K562 (cell line): Measurements from ENCODE around the gene CALD1. TPM values are rescaled to one million over a fixed set of nuclear protein-coding genes. Genes with fewer than 3 reads are reported as not detected.

ENCODE experiments used
- ATAC-seq: fragments of 200-7000 bp; cut with Tn5 transposase; 3 replicates; pipeline ENCODE4 v1.9.1; 2020; ENCODE audit warnings: moderate library complexity
- BruUV-seq: library from RNA; stranded (reverse); fragments of 400-500 nt; replicated peaks from 2 replicates; lab custom pipeline; 2021; lab: Mats Ljungman, UMichigan
- CTCF ChIA-PET: fragments of 300-600 bp; formaldehyde crosslinking; extraction: SDS; loops from one replicate; lab custom pipeline; 2021; ENCODE audit warnings: low intra/inter-chr PET ratio; lab: Yijun Ruan, JAX
- POLR2A ChIA-PET: fragments of 300-600, 350-650 bp; sonication (Branson Sonifier 250); formaldehyde crosslinking; extraction: SDS; loops from one replicate; lab custom pipeline; 2021; ENCODE audit warnings: antibody characterized with exemption, inconsistent platforms; lab: Yijun Ruan, JAX
- DNase-seq, 4 experiments: peaks; one replicate each; pipeline versions ENCODE4 v3.0.0 to v3.0.0-alpha.2; 2011 to 2018; ENCODE audit warnings: low spot score in 3 of 4, mixed read lengths in 3 of 4; ENCODE audit errors: extremely low read depth in 1 of 4
- FAIRE-seq: peaks from 2 replicates; lab custom pipeline; 2011; peaks lifted over from hg19 to GRCh38; lab: Jason Lieb, UNC
- H2AFZ ChIP-seq: 2 replicates; pipeline ENCODE4 v1.6.0; 2011; ENCODE audit warnings: low read depth, low read length, control low read depth, inconsistent platforms
- H3K27ac ChIP-seq: fragments of 200-600 bp; 3 replicates; pipeline ENCODE4 v1.8.0; 2011; ENCODE audit warnings: low read depth, mild to moderate bottlenecking, control low read depth, inconsistent platforms, low read length, moderate library complexity, mixed read lengths; ENCODE audit errors: extremely low read depth
- H3K27me3 ChIP-seq, 2 experiments: fragments of 300-600 bp in 1 of 2; 2 replicates in 1 of 2; 3 replicates in 1 of 2; pipeline versions ENCODE4 v1.6.0 to v1.8.0; 2011; ENCODE audit warnings: inconsistent platforms in 2 of 2, low read length in 2 of 2, mild to moderate bottlenecking in 1 of 2, mixed read lengths in 1 of 2, moderate library complexity in 1 of 2; ENCODE audit not compliant: control insufficient read depth in 2 of 2, insufficient read depth in 2 of 2
- H3K36me3 ChIP-seq: fragments of 300-600 bp; 3 replicates; pipeline ENCODE4 v1.8.0; 2011; ENCODE audit warnings: mild to moderate bottlenecking, low read length, inconsistent platforms; ENCODE audit not compliant: control insufficient read depth, insufficient read depth
- H3K4me1 ChIP-seq, 2 experiments: fragments of 200-600 bp in 1 of 2; replicated peaks in 1 of 2; 2 replicates in 1 of 2; 3 replicates in 1 of 2; pipeline versions ENCODE4 v1.5.1 to v1.8.0; 2011; ENCODE audit warnings: inconsistent platforms in 2 of 2, low read length in 2 of 2, mild to moderate bottlenecking in 1 of 2, mixed read lengths in 1 of 2, moderate library complexity in 1 of 2; ENCODE audit not compliant: control insufficient read depth in 2 of 2, insufficient read depth in 2 of 2
- H3K4me2 ChIP-seq: 2 replicates; pipeline ENCODE4 v1.6.1; 2011; ENCODE audit warnings: low read length, control low read depth, inconsistent platforms, mixed read lengths; ENCODE audit not compliant: insufficient read depth
- H3K4me3 ChIP-seq: fragments of 200-600 bp; sonication (generic), shearing (Covaris generic); 2 replicates; pipeline ENCODE4 v1.5.1; 2016; ENCODE audit warnings: control low read depth, inconsistent platforms
- H3K79me2 ChIP-seq: fragments of 200-600 bp; 3 replicates; pipeline ENCODE4 v1.8.0; 2011; ENCODE audit warnings: low read length, inconsistent platforms; ENCODE audit not compliant: control insufficient read depth, insufficient read depth
- H3K9ac ChIP-seq, 2 experiments: 2 replicates each; pipeline versions ENCODE4 v1.6.0 to v1.6.1; 2011; ENCODE audit warnings: low read depth in 2 of 2, low read length in 2 of 2, control low read depth in 1 of 2, inconsistent platforms in 1 of 2, mild to moderate bottlenecking in 1 of 2, mixed read lengths in 1 of 2; ENCODE audit not compliant: insufficient read depth in 1 of 2
- H3K9me1 ChIP-seq: one replicate; pipeline ENCODE4 v1.6.0; 2011; ENCODE audit warnings: inconsistent platforms, mild to moderate bottlenecking, low read length, moderate library complexity; ENCODE audit not compliant: control insufficient read depth, insufficient read depth
- H3K9me3 ChIP-seq: replicated peaks from 2 replicates; pipeline ENCODE4 v1.5.1; 2011; ENCODE audit warnings: low read depth, low read length, inconsistent platforms; ENCODE audit not compliant: control insufficient read depth, insufficient read depth
- H4K20me1 ChIP-seq: replicated peaks from 2 replicates; pipeline ENCODE4 v1.6.1; 2011; ENCODE audit warnings: low read length, inconsistent platforms, mixed read lengths; ENCODE audit not compliant: control insufficient read depth, insufficient read depth
- ETV6 ChIP-seq, 3 experiments: fragments of 150-350 bp in 1 of 3; sonication (generic) in 1 of 3; formaldehyde crosslinking in 1 of 3; IDR thresholded peaks; 2 replicates each; pipeline versions ENCODE4 v1.6.1 to v1.8.0; 2014 to 2022; ENCODE audit warnings: borderline replicate concordance in 2 of 3, low read depth in 2 of 3, antibody characterized with exemption in 1 of 3, low read length in 1 of 3, mild to moderate bottlenecking in 1 of 3, missing genetic modification reagents in 1 of 3
- GATA2 ChIP-seq: sonication (generic); formaldehyde crosslinking; IDR thresholded peaks from 2 replicates; pipeline ENCODE4 v1.4.0; 2020; ENCODE audit warnings: mild to moderate bottlenecking, missing genetic modification reagents
- KDM4B ChIP-seq, 2 experiments: fragments of 450-650 bp in 1 of 2; sonication (generic) in 1 of 2; IDR thresholded peaks; 2 replicates each; pipeline ENCODE4 v1.6.1; 2016 to 2017; ENCODE audit warnings: borderline replicate concordance in 2 of 2, antibody characterized with exemption in 1 of 2, low read depth in 1 of 2, mild to moderate bottlenecking in 1 of 2
- LCOR ChIP-seq: sonication (generic); formaldehyde crosslinking; IDR thresholded peaks from 2 replicates; pipeline ENCODE4 v1.8.0; 2022; ENCODE audit warnings: mild to moderate bottlenecking, missing genetic modification reagents
- MYNN ChIP-seq, 2 experiments: sonication (generic); formaldehyde crosslinking in 1 of 2; IDR thresholded peaks; 2 replicates each; pipeline versions ENCODE4 v1.5.0 to v1.6.1; 2016 to 2020; ENCODE audit warnings: antibody characterized with exemption in 1 of 2, missing genetic modification reagents in 1 of 2
- PCBP1 ChIP-seq: fragments of 200-400 bp; formaldehyde crosslinking; IDR thresholded peaks from 2 replicates; pipeline ENCODE4 v1.6.1; 2018; ENCODE audit warnings: mild to moderate bottlenecking, low read depth, low read length; ENCODE audit not compliant: poor library complexity, severe bottlenecking
- POLR3A ChIP-seq: IDR thresholded peaks from 2 replicates; pipeline ENCODE4 v1.6.1; 2011; ENCODE audit warnings: borderline replicate concordance, mild to moderate bottlenecking, moderate library complexity; ENCODE audit not compliant: insufficient read length, insufficient read depth; ENCODE audit errors: extremely low read depth
- PRMT5 ChIP-seq: sonication (generic); formaldehyde crosslinking; IDR thresholded peaks from 2 replicates; pipeline ENCODE4 v1.5.0; 2020; ENCODE audit warnings: missing genetic modification reagents
- RBM17 ChIP-seq: fragments of 200-400 bp; formaldehyde crosslinking; IDR thresholded peaks from 2 replicates; pipeline ENCODE4 v1.6.1; 2017; ENCODE audit warnings: low read depth, mild to moderate bottlenecking, low read length, borderline replicate concordance
- SMC3 ChIP-seq: conservative IDR thresholded peaks from 2 replicates; pipeline ENCODE4 v1.6.1; 2011; ENCODE audit warnings: low read depth, low read length, improper control_type of control experiment; ENCODE audit not compliant: insufficient read depth
- SP2 ChIP-seq: IDR thresholded peaks from 2 replicates; pipeline ENCODE4 v1.6.1; 2011; ENCODE audit warnings: mild to moderate bottlenecking, low read depth, low read length, moderate library complexity; ENCODE audit not compliant: poor library complexity, severe bottlenecking; ENCODE audit errors: extremely low read depth
- ZNF121 ChIP-seq: sonication (generic); formaldehyde crosslinking; conservative IDR thresholded peaks from 2 replicates; pipeline ENCODE4 v1.8.0; 2022; ENCODE audit warnings: missing genetic modification reagents
- ZNF253 ChIP-seq: fragments of 250-450 bp; sonication (Bioruptor Pico); conservative IDR thresholded peaks from 2 replicates; pipeline ENCODE4 v1.6.1; 2021; ENCODE audit warnings: mild to moderate bottlenecking
- ZNF274 ChIP-seq: IDR thresholded peaks from 2 replicates; pipeline ENCODE4 v1.6.1; 2011; ENCODE audit warnings: low read depth, mild to moderate bottlenecking, low read length, moderate library complexity, borderline replicate concordance
- ZNF316 ChIP-seq: fragments of 450-650 bp; IDR thresholded peaks from 2 replicates; pipeline ENCODE4 v1.6.1; 2016
- ZNF764 ChIP-seq: fragments of 250-450 bp; sonication (Bioruptor Pico); IDR thresholded peaks from 2 replicates; pipeline ENCODE4 v1.4.0; 2020; ENCODE audit warnings: low read depth, mild to moderate bottlenecking, moderate library complexity
- WGBS: fragments of 100-300 bp; shearing (Covaris generic); methylation state at CpG from one replicate; pipeline ENCODE4 v1.1.6; 2016; ENCODE audit warnings: low coverage, mixed read lengths; ENCODE audit not compliant: insufficient coverage; ENCODE audit errors: missing lambda C conversion rate; 5-methylcytosine and 5-hydroxymethylcytosine counted together
- in situ Hi-C: fragments of 300-500 bp; cut with MboI; formaldehyde crosslinking; loops from 4 replicates; pipeline ENCODE4 v1.15.0; 2018; ENCODE audit warnings: inconsistent platforms, mixed read lengths
- intact Hi-C: fragments of 100-400 bp; cut with micrococcal nuclease; formaldehyde crosslinking; loops from 2 replicates; pipeline ENCODE4 v1.14.2; 2022
- polyA plus RNA-seq, 8 experiments: library from polyadenylated mRNA; depleted of rRNA in 4 of 8; stranded (reverse) in 5 of 8; unstranded in 3 of 8; fragments of >200 nt; fragmentation: Nextera tagmentation in 2 of 8; fragmentation: Illumina TruSeq in 1 of 8; extraction: Ambion mirVana in 2 of 8; extraction: Trizol in 1 of 8; gene quantifications; 2 replicates each; pipeline versions ENCODE4 v1.2.1 to v1.2.3, GENCODE V29; 2011 to 2014; ENCODE audit warnings: inconsistent platforms in 1 of 8, missing spikeins in 1 of 8
- total RNA-seq, 7 experiments: library from RNA; depleted of rRNA in 6 of 7; stranded (reverse); fragments of >200 nt in 6 of 7; fragmentation: Illumina TruSeq in 2 of 7; extraction: Trizol in 2 of 7; gene quantifications; 2 replicates each; pipeline versions ENCODE4 v1.2.1 to v1.2.3, GENCODE V29; 2011 to 2021; ENCODE audit warnings: low replicate concordance in 1 of 7
- TF ChIP-seq, protein P1 (sequence below): IDR thresholded peaks from 2 replicates; pipeline ENCODE4 v1.6.1; 2014; ENCODE audit warnings: antibody characterized with exemption
- TF ChIP-seq, protein P2 (sequence below), 2 experiments: fragments of 150-350 bp in 1 of 2; IDR thresholded peaks; 2 replicates each; pipeline ENCODE4 v1.6.1; 2012 to 2016; ENCODE audit warnings: low read depth in 2 of 2, low read length in 2 of 2, mild to moderate bottlenecking in 1 of 2, moderate library complexity in 1 of 2

CALD1 gene
- total and polyA plus RNA-seq, 9 of the 15 experiments (the other 6 are each of a cell fraction or from before 2014, with no cell fraction given), result 0.40 TPM; not detected in 8

DNA sequence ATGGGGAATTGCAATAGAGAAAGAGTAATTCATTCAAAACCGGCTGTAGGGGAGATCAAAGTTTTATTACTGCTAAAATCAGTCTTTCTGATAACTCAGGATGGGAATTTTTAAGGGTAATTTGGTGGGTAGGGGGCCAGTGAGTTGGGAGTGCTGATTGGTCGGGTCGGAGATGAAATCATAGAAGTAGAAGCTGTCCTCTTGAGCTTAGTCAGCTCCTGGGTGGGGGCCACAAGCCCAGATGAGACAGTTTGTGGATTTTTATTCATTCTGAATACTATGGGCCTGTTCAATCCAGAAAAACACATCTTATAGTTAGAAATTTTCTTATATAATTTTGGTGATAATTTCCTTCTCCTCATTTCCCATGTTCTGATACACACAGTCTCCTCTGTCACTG is 25.4 kb downstream of the CALD1 start:
- TF ChIP-seq ZNF121 (CRISPR knock-in tag) (no peak), KDM4B (IDR thresholded peaks at IDR 0.05; ENCODE audit: borderline replicate concordance in 2 of 2, low read depth in 1 of 2) (no peak), SMC3 (no peak), ETV6 (IDR thresholded peaks at IDR 0.05; ENCODE audit: borderline replicate concordance in 1 of 2, low read depth in 2 of 2, low read length in 1 of 2) (no peak), ETV6 (CRISPR knock-in tag; IDR thresholded peaks at IDR 0.05; ENCODE audit: borderline replicate concordance) (no peak), PCBP1 (no peak), MYNN (IDR thresholded peaks at IDR 0.05) (no peak), MYNN (CRISPR knock-in tag; IDR thresholded peaks at IDR 0.05) (no peak), POLR3A (no peak), ZNF316 (no peak), ZNF764 (no peak), RBM17 (no peak), ZNF274 (no peak), PRMT5 (CRISPR knock-in tag) (no peak), ZNF253 (CRISPR knock-in tag) (no peak), LCOR (no peak), SP2 (no peak), GATA2 (CRISPR knock-in tag) (no peak)
- TF ChIP-seq, protein P1, sequence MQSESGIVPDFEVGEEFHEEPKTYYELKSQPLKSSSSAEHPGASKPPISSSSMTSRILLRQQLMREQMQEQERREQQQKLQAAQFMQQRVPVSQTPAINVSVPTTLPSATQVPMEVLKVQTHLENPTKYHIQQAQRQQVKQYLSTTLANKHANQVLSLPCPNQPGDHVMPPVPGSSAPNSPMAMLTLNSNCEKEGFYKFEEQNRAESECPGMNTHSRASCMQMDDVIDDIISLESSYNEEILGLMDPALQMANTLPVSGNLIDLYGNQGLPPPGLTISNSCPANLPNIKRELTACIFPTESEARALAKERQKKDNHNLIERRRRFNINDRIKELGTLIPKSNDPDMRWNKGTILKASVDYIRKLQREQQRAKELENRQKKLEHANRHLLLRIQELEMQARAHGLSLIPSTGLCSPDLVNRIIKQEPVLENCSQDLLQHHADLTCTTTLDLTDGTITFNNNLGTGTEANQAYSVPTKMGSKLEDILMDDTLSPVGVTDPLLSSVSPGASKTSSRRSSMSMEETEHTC, result no peak
- TF ChIP-seq, protein P2, sequence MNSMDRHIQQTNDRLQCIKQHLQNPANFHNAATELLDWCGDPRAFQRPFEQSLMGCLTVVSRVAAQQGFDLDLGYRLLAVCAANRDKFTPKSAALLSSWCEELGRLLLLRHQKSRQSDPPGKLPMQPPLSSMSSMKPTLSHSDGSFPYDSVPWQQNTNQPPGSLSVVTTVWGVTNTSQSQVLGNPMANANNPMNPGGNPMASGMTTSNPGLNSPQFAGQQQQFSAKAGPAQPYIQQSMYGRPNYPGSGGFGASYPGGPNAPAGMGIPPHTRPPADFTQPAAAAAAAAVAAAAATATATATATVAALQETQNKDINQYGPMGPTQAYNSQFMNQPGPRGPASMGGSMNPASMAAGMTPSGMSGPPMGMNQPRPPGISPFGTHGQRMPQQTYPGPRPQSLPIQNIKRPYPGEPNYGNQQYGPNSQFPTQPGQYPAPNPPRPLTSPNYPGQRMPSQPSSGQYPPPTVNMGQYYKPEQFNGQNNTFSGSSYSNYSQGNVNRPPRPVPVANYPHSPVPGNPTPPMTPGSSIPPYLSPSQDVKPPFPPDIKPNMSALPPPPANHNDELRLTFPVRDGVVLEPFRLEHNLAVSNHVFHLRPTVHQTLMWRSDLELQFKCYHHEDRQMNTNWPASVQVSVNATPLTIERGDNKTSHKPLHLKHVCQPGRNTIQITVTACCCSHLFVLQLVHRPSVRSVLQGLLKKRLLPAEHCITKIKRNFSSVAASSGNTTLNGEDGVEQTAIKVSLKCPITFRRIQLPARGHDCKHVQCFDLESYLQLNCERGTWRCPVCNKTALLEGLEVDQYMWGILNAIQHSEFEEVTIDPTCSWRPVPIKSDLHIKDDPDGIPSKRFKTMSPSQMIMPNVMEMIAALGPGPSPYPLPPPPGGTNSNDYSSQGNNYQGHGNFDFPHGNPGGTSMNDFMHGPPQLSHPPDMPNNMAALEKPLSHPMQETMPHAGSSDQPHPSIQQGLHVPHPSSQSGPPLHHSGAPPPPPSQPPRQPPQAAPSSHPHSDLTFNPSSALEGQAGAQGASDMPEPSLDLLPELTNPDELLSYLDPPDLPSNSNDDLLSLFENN (IDR thresholded peaks at IDR 0.05; ENCODE audit: low read depth in 2 of 2, low read length in 2 of 2), result no peak
- Histone ChIP-seq H3K79me2 (no peaks in the 10 kb centered on the region), H3K4me3 (no peak overlapping the region), H3K4me2 (no peak overlapping the region), H4K20me1 (no peaks in the 10 kb centered on the region), H3K36me3 (no peaks in the 10 kb centered on the region), H3K27ac (no peak overlapping the region), H2AFZ (no peak overlapping the region), H3K9ac (no peak overlapping the region), H3K27me3 (peaks cover 3 to 7% of the 10 kb centered on the region in 2 experiments; a peak in 3 of 5 replicates), H3K9me1 (no peaks in the 10 kb centered on the region), H3K9me3 (no peaks in the 10 kb centered on the region), H3K4me1 (no peaks in the 10 kb centered on the region)
- DNase-seq, result no peak
- no TSS peak for BruUV-seq
- in situ Hi-C loops (no loop called here), intact Hi-C loops (no loop called here)
- WGBS, result 0% methylated on average over 3 of the region's 3 CpGs
- CTCF ChIA-PET, result no interaction called here
- ATAC-seq, result no peak
- POLR2A ChIA-PET, result interaction anchor here (0.6 kb wide), 1 partner anchor 12 kb away, joined by 3 read pairs; no protein-coding TSS in a partner anchor
- FAIRE-seq, result no peak
